Stimulated activated naive CD8-positive, alpha-beta T cell treated with anti-CD3 and anti-CD28 coated beads, Interleukin-15, Interleukin-2, amounts not matched to agents 100 ng/mL and 50 ng/mL, for 24 hours (primary cell): Measurements from ENCODE around the gene SRI.
"Not testable (repeated sequence)": the region's sequence is repeated elsewhere in the genome, so short reads cannot be mapped to it uniquely, and the experiment has no call there.

Source experiments
- H3K27ac Mint-ChIP-seq: one replicate; pipeline ENCODE4 v1.8.0; 2021; ENCODE audit warnings: mild to moderate bottlenecking, mixed read lengths
- H3K27me3 Mint-ChIP-seq: one replicate; pipeline ENCODE4 v1.8.0; 2021; ENCODE audit warnings: mixed read lengths
- H3K36me3 Mint-ChIP-seq: one replicate; pipeline ENCODE4 v1.8.0; 2021; ENCODE audit warnings: low read depth, mixed read lengths
- H3K4me1 Mint-ChIP-seq: one replicate; pipeline ENCODE4 v1.8.0; 2021; ENCODE audit warnings: low read depth, mixed read lengths
- H3K4me3 Mint-ChIP-seq: one replicate; pipeline ENCODE4 v1.8.0; 2021; ENCODE audit warnings: mild to moderate bottlenecking, mixed read lengths
- H3K9me3 Mint-ChIP-seq: one replicate; pipeline ENCODE4 v1.8.0; 2021; ENCODE audit warnings: mixed read lengths

SRI gene

GRCh38 chr7:88176190-88176589 lies 43.6 kb downstream of the SRI start:
- no peaks in the 10 kb centered on the region for H3K36me3 Mint-ChIP-seq
- no peak overlapping the region for H3K27ac Mint-ChIP-seq
- no peaks in the 10 kb centered on the region for H3K4me1 Mint-ChIP-seq
- no peaks in the 10 kb centered on the region for H3K9me3 Mint-ChIP-seq
- no peaks in the 10 kb centered on the region for H3K27me3 Mint-ChIP-seq
- H3K4me3 Mint-ChIP-seq = no peak overlapping the region

- Mint-ChIP-seq H3K27me3 (no peaks in the 10 kb centered on the region), H3K4me1 (no peaks in the 10 kb centered on the region)
Observed at GRCh38 chr7:88172842-88173241, 47.0 kb downstream of the SRI start.

GRCh38 chr7:88169717-88170320 lies 50.0 kb downstream of the SRI start:
- Mint-ChIP-seq H3K9me3 (no peaks in the 10 kb centered on the region), H3K36me3 (no peaks in the 10 kb centered on the region), H3K4me3 (no peak overlapping the region), H3K27me3 (no peaks in the 10 kb centered on the region), H3K27ac (no peak overlapping the region), H3K4me1 (no peaks in the 10 kb centered on the region)

More at GRCh38 chr7:88172842-88173241, 47.0 kb downstream of the SRI start:
- Mint-ChIP-seq H3K4me3 (no peak overlapping the region), H3K9me3 (no peaks in the 10 kb centered on the region), H3K27ac (no peak overlapping the region), H3K36me3 (no peaks in the 10 kb centered on the region)

- H3K36me3 Mint-ChIP-seq = no peaks in the 10 kb centered on the region
- H3K27me3 Mint-ChIP-seq = no peaks in the 10 kb centered on the region
- H3K4me3 Mint-ChIP-seq = no peak overlapping the region
- no peaks in the 10 kb centered on the region for H3K9me3 Mint-ChIP-seq
- no peaks in the 10 kb centered on the region for H3K4me1 Mint-ChIP-seq
- H3K27ac Mint-ChIP-seq = no peak overlapping the region
Observed at GRCh38 chr7:88167721-88168120, 52.1 kb downstream of the SRI start.

- Mint-ChIP-seq H3K4me1 (no peaks in the 10 kb centered on the region), H3K9me3 (no peaks in the 10 kb centered on the region), H3K4me3 (no peak overlapping the region), H3K27ac (no peak overlapping the region), H3K27me3 (no peaks in the 10 kb centered on the region), H3K36me3 (no peaks in the 10 kb centered on the region)
Observed at GRCh38 chr7:88167223-88167622, 52.6 kb downstream of the SRI start.

GRCh38 chr7:88165697-88166096 lies 54.1 kb downstream of the SRI start:
- no peaks in the 10 kb centered on the region for H3K27me3 Mint-ChIP-seq
- H3K27ac Mint-ChIP-seq = no peak overlapping the region
- no peak overlapping the region for H3K4me3 Mint-ChIP-seq
- no peaks in the 10 kb centered on the region for H3K4me1 Mint-ChIP-seq
- peaks cover 4% of the 10 kb centered on the region for H3K9me3 Mint-ChIP-seq
- H3K36me3 Mint-ChIP-seq = no peaks in the 10 kb centered on the region

GRCh38 chr7:88159741-88160140 lies 60.1 kb downstream of the SRI start:
- H3K4me3 Mint-ChIP-seq, H3K27me3 Mint-ChIP-seq, H3K27ac Mint-ChIP-seq, H3K4me1 Mint-ChIP-seq: not testable (repeated sequence)
- peaks cover 24% of the 10 kb centered on the region for H3K36me3 Mint-ChIP-seq
- H3K9me3 Mint-ChIP-seq = peaks cover 34% of the 10 kb centered on the region

- Mint-ChIP-seq H3K9me3 (peaks cover 30% of the 10 kb centered on the region), H3K27ac (no peak overlapping the region), H3K27me3 (no peaks in the 10 kb centered on the region), H3K4me3 (no peak overlapping the region), H3K36me3 (peaks cover 40% of the 10 kb centered on the region), H3K4me1 (no peaks in the 10 kb centered on the region)
Observed at GRCh38 chr7:88156356-88156755, 63.5 kb downstream of the SRI start.

GRCh38 chr7:88155756-88156155 lies 64.1 kb downstream of the SRI start:
- peaks cover 29% of the 10 kb centered on the region for H3K9me3 Mint-ChIP-seq
- peaks cover 45% of the 10 kb centered on the region for H3K36me3 Mint-ChIP-seq
- no peaks in the 10 kb centered on the region for H3K4me1 Mint-ChIP-seq
- no peak overlapping the region for H3K4me3 Mint-ChIP-seq
- H3K27ac Mint-ChIP-seq = no peak overlapping the region
- H3K27me3 Mint-ChIP-seq = no peaks in the 10 kb centered on the region
